ENCODE measurements around the gene PNLIPRP3.

DNA sequence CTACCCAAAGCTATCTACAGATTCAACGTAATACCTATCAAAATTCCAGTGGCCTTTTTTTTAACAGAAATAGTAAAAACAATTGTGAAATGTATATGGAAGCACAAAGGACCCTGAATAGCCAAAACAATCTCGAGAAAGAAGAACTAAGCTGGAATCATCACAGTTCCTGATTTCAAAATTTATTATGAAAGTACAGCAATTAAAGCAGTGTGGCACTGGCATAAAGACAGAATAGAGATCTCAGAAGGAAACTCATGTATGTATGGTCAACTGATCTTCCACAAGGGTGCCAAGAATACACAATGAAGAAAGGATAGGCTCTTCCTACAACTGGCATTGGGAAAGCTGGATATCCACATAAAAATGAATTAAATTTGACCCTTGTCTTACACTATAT lies 23.2 kb downstream of the PNLIPRP3 start:
- no peak for TF ChIP-seq POLR2A (IDR thresholded peaks at IDR 0.05; ENCODE audit: control extremely low read depth in 1 of 2, low read depth in 2 of 2, low read length in 2 of 2)
- TF ChIP-seq PHF8 (conservative IDR thresholded peaks at IDR 0.05; ENCODE audit: low read depth, low read length), result no peak
- no peak for TF ChIP-seq SP2 (IDR thresholded peaks at IDR 0.05; ENCODE audit: low read length)
- TF ChIP-seq, protein P1, sequence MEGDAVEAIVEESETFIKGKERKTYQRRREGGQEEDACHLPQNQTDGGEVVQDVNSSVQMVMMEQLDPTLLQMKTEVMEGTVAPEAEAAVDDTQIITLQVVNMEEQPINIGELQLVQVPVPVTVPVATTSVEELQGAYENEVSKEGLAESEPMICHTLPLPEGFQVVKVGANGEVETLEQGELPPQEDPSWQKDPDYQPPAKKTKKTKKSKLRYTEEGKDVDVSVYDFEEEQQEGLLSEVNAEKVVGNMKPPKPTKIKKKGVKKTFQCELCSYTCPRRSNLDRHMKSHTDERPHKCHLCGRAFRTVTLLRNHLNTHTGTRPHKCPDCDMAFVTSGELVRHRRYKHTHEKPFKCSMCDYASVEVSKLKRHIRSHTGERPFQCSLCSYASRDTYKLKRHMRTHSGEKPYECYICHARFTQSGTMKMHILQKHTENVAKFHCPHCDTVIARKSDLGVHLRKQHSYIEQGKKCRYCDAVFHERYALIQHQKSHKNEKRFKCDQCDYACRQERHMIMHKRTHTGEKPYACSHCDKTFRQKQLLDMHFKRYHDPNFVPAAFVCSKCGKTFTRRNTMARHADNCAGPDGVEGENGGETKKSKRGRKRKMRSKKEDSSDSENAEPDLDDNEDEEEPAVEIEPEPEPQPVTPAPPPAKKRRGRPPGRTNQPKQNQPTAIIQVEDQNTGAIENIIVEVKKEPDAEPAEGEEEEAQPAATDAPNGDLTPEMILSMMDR (IDR thresholded peaks at IDR 0.05; ENCODE audit: control extremely low read depth in 1 of 3, insufficient read depth in 1 of 3, low read depth in 1 of 3, low read length in 3 of 3), result no peak
- TF ChIP-seq SP4 (IDR thresholded peaks at IDR 0.05; ENCODE audit: low read length), result no peak
- no peak for TF ChIP-seq EZH2 (IDR thresholded peaks at IDR 0.05; ENCODE audit: low read depth, low read length, severe bottlenecking)
- TF ChIP-seq CBX5 (IDR thresholded peaks at IDR 0.05; ENCODE audit: low read depth, low read length), result no peak
- no peak for TF ChIP-seq CBX8 (IDR thresholded peaks at IDR 0.05; ENCODE audit: borderline replicate concordance, low read depth, low read length)
- no peak for TF ChIP-seq EP300 (IDR thresholded peaks at IDR 0.05; ENCODE audit: borderline replicate concordance in 1 of 2, low read depth in 2 of 2, low read length in 2 of 2)
- TF ChIP-seq SUZ12 (IDR thresholded peaks at IDR 0.05; ENCODE audit: low read length), result no peak
- TF ChIP-seq TAF1 (IDR thresholded peaks at IDR 0.05; ENCODE audit: low read depth, low read length), result no peak
- TF ChIP-seq YY1 (IDR thresholded peaks at IDR 0.05; ENCODE audit: low read depth, low read length), result no peak
